Adrenal gland (tissue), 5 donors: ENCODE results near the gene PCDH9.

Experiments used
- CTCF ChIP-seq, 6 experiments: fragments of 450-650 bp in 4 of 6; fragments of 200-600 bp in 2 of 6; sonication (generic) in 1 of 6; IDR thresholded peaks; 1 replicate in 5 of 6; 2 replicates in 1 of 6; pipeline versions ENCODE4 v1.5.1 to v1.8.0; 2016 to 2021; ENCODE audit warnings: antibody characterized with exemption in 6 of 6, mild to moderate bottlenecking in 2 of 6, moderate library complexity in 1 of 6
- POLR2A ChIP-seq, 2 donors: fragments of 450-650 bp; IDR thresholded peaks; one replicate each; pipeline ENCODE4 v1.6.1; 2017; ENCODE audit warnings: antibody characterized with exemption in 2 of 2, mild to moderate bottlenecking in 2 of 2, moderate library complexity in 1 of 2
- donor health status: DM: no; HTN: no; CAD: no.

DNA sequence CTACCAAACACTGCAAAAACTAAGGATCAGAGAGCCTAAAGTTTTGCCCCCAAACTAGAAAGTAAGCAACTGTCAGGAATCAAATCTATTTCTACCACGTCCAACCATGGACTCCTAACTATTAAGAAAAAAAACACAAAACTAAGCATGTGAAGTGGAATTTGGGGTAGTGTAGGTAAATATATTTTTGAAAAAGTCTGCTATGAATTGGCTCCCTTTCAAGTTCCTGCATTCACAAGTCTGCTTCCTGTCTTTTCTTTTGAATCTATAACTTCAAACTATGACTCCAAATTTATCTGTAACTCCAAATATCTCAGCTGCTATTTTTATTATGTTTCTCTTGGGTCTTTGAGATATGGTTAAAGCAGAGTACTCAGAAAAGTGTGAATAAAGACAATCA lies 47.0 kb downstream of the PCDH9 start:
- no peak for TF ChIP-seq CTCF (IDR thresholded peaks at IDR 0.05)
- no peak for TF ChIP-seq POLR2A (IDR thresholded peaks at IDR 0.05)
